Left lung (tissue), 14 donors: ENCODE results near the gene EDA2R. TPM values are rescaled to one million over a fixed set of nuclear protein-coding genes. Genes with fewer than 3 reads are reported as not detected.

Experiments used
- ATAC-seq: fragments of 200-7000 bp; cut with Tn5 transposase; one replicate; pipeline ENCODE4 v1.9.1; 2020; ENCODE audit warnings: moderate library complexity
- DNase-seq, 4 donors: peaks; one replicate each; pipeline ENCODE4 v3.0.0-alpha.2; 2013 to 2020
- H3K27ac ChIP-seq, 2 donors: fragments of 200-600 bp; sonication (generic) in 1 of 2; one replicate each; pipeline versions ENCODE4 v1.5.0 to v1.8.0; 2020 to 2021
- H3K27me3 ChIP-seq, 2 donors: fragments of 200-600 bp; sonication (generic) in 1 of 2; one replicate each; pipeline versions ENCODE4 v1.5.0 to v1.8.0; 2020 to 2021
- H3K36me3 ChIP-seq, 2 donors: fragments of 200-600 bp; sonication (generic) in 1 of 2; one replicate each; pipeline versions ENCODE4 v1.5.0 to v1.8.0; 2020 to 2021
- H3K4me1 ChIP-seq, 2 donors: fragments of 200-600 bp; one replicate each; pipeline ENCODE4 v1.8.0; 2021
- H3K4me3 ChIP-seq, 2 donors: fragments of 200-600 bp; sonication (generic) in 1 of 2; one replicate each; pipeline versions ENCODE4 v1.5.0 to v1.8.0; 2020 to 2021; ENCODE audit warnings: mild to moderate bottlenecking in 1 of 2
- H3K9me3 ChIP-seq, 2 donors: fragments of 200-600 bp; sonication (generic) in 1 of 2; one replicate each; pipeline versions ENCODE4 v1.5.0 to v1.8.0; 2020 to 2021
- intact Hi-C, 2 donors: fragments of 100-400 bp; cut with DNase I; formaldehyde crosslinking; loops; one replicate each; pipeline versions ENCODE4 v1.11.2 to v1.14.2; 2022
- long read RNA-seq, 12 donors: library from polyadenylated mRNA in 2 of 12; unstranded in 2 of 12; transcript quantifications; one replicate each; pipeline ENCODE4 v2.0.0 and lab custom pipeline, GENCODE V29; 2019 to 2026
- polyA plus RNA-seq, 6 donors: library from polyadenylated mRNA; unstranded; fragments of 120-200 nt; gene quantifications; one replicate each; pipeline ENCODE4 v1.2.1, GENCODE V29; 2013; ENCODE audit not compliant: insufficient read length in 6 of 6
- total RNA-seq, 2 donors: library from RNA; stranded (reverse); fragmentation: NEBNext Ultra II Directional; extraction: Animal tissue kit (Norgen Biotek cat#: 25700); gene quantifications; one replicate each; pipeline ENCODE4 v1.2.1, GENCODE V29; 2021
- TF ChIP-seq, protein P1 (sequence below), 2 donors: fragments of 200-600 bp; sonication (generic) in 1 of 2; IDR thresholded peaks; one replicate each; pipeline versions ENCODE4 v1.5.0 to v1.8.0; 2021; ENCODE audit warnings: antibody characterized with exemption in 2 of 2
- donor health status: DM: no; HTN: yes; CAD: no.
- donor health status: DM: no; HTN: no; CAD: no.

The EDA2R gene
- total RNA-seq = 1 to 10 TPM; 2.6 to 7.9 TPM
- polyA plus RNA-seq = 1 to 10 TPM in 3 of 6 donors, under 1 TPM in 3; 0.63 to 1.3 (median 0.97) TPM
- long read RNA-seq, donor 1 = 0 reads
- long read RNA-seq, donor 2 = 0 reads
- long read RNA-seq, donor 3 = 0 reads
- long read RNA-seq, donor 4 = 0 reads
- long read RNA-seq, donor 5 = 0 reads
- long read RNA-seq, donor 6 = 0 reads
- long read RNA-seq, donor 7 = 0 reads
- long read RNA-seq, donor 8 = 0 reads
- long read RNA-seq, donor 9 = 0 reads
- long read RNA-seq, donor 10 = 0 reads
- long read RNA-seq, donor 11 = 0 reads
- long read RNA-seq, donor 12 = 0 reads

DNA sequence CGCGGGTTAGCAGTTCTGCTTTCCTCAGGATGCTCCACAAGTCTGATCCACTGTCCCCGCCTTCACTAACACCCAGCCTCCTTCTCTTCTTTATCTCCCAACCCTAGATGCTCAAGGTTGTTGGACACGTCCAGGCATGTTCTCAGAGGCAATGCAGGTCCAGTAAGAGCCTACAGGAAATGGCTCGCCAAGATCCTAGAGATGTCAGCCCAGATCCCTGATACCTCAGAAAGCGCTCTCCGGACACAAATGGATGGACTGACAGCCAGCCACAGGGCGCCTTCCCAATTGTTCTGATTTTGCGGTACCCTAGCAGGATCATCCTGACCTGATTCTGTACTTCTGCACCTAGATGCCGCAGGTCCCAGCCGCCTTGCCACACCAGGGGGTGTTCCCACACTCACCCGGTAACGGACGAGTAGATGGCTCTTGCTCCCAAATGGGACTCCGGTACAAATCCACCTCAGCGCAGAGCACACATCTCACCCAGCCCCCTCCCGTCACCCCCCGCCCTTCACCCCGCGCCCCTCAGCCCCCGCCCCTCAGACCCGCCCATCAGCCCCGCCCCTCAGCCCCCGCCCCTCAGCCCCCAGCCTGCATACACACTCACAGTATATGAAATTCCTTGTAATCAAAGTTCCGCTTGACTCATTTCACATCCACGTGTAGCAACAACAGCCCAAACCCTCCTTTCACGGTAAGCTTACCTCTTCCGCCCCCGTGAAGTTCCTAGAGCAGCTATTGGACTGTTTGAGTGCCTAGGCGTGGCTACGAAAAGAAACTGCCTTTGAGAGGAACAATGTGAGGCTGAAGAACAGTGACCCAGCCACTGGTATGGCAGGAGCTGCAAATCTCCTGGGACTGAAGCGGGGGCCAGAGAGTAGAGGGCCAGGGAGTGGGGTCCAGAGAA, at the start of gene EDA2R:
TSS of gene EDA2R (minus strand) at position 488 of the 910 bp plus-strand sequence. CDS start 23,058 bp downstream, outside the sequence.
- Histone ChIP-seq H3K36me3 (no peaks in the 10 kb centered on the region), H3K27ac (no peak within 1 kb of the TSS), H3K4me3 (peak within 1 kb of the TSS; percentile 15 to 18), H3K27me3 (no peaks in the 10 kb centered on the region), H3K9me3 (no peaks in the 10 kb centered on the region), H3K4me1 (no peaks in the 10 kb centered on the region)
- ATAC-seq (peak; percentile 93), DNase-seq (peak in 3 of 4 donors; percentile 3 to 42 (median 30))
- TF ChIP-seq, protein P1, sequence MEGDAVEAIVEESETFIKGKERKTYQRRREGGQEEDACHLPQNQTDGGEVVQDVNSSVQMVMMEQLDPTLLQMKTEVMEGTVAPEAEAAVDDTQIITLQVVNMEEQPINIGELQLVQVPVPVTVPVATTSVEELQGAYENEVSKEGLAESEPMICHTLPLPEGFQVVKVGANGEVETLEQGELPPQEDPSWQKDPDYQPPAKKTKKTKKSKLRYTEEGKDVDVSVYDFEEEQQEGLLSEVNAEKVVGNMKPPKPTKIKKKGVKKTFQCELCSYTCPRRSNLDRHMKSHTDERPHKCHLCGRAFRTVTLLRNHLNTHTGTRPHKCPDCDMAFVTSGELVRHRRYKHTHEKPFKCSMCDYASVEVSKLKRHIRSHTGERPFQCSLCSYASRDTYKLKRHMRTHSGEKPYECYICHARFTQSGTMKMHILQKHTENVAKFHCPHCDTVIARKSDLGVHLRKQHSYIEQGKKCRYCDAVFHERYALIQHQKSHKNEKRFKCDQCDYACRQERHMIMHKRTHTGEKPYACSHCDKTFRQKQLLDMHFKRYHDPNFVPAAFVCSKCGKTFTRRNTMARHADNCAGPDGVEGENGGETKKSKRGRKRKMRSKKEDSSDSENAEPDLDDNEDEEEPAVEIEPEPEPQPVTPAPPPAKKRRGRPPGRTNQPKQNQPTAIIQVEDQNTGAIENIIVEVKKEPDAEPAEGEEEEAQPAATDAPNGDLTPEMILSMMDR (IDR thresholded peaks at IDR 0.05) = no peak
- intact Hi-C loops = no loop called here

DNA sequence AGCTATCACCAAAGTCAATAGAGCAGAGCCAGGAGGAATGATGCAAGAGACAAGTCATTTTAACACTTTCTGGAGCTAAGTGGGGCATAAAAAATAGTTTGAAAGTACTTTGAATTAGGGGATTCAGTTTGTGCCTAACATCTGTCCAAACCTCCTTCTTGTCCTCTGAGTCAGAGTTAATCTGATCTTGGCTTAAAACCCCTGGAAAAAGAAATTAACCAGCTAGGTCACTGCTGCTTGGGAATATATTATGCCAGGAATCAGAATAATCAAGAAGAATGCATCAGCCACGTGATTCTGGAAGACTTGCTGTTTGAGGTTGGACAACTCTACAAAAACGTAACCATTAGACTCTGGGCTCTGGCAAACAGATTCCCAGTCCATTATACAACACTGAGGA, 45.3 kb upstream of the EDA2R start:
- DNase-seq (no peak), ATAC-seq (no peak)
- no peak overlapping the region for H3K27ac ChIP-seq
- H3K36me3 ChIP-seq = no peaks in the 10 kb centered on the region
- TF ChIP-seq, protein P1 (IDR thresholded peaks at IDR 0.05) = no peak
- H3K27me3 ChIP-seq = no peaks in the 10 kb centered on the region
- no peak overlapping the region for H3K4me3 ChIP-seq
- intact Hi-C loops = no loop called here
- H3K9me3 ChIP-seq = no peaks in the 10 kb centered on the region
- H3K4me1 ChIP-seq = no peaks in the 10 kb centered on the region

DNA sequence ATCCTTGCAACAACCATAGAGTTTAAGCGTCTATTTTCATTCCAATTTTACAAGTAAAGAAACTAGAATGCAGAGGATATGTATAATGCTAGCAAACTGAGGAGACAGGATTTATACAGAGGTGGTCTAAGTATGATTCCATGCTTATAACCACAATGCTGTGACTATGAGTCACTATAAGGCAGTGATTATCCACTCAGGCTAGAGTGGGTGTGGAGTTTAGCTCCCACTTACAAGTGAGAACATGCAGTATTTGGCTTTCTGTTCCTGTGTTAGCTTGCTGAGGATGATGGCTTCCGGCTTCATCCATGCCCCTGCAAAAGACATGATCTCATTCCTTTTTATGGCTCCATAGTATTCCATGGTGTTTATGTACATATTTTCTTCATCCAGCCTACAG, 41.6 kb upstream of the EDA2R start:
- TF ChIP-seq, protein P1 (IDR thresholded peaks at IDR 0.05) = no peak
- no peak for ATAC-seq
- intact Hi-C loops = no loop called here
- no peaks in the 10 kb centered on the region for H3K36me3 ChIP-seq
- no peak overlapping the region for H3K27ac ChIP-seq
- no peak overlapping the region for H3K4me3 ChIP-seq
- H3K9me3 ChIP-seq = no peaks in the 10 kb centered on the region
- DNase-seq = no peak
- no peaks in the 10 kb centered on the region for H3K27me3 ChIP-seq
- no peaks in the 10 kb centered on the region for H3K4me1 ChIP-seq

GRCh38 chrX:66677430-66677829, 38.6 kb upstream of the EDA2R start:
- intact Hi-C loops = no loop called here
- H3K9me3 ChIP-seq = no peaks in the 10 kb centered on the region
- H3K27ac ChIP-seq = no peak overlapping the region
- TF ChIP-seq, protein P1 (IDR thresholded peaks at IDR 0.05) = no peak
- H3K4me1 ChIP-seq = no peaks in the 10 kb centered on the region
- H3K36me3 ChIP-seq = no peaks in the 10 kb centered on the region
- DNase-seq = no peak
- no peaks in the 10 kb centered on the region for H3K27me3 ChIP-seq
- no peak for ATAC-seq
- H3K4me3 ChIP-seq = no peak overlapping the region

DNA sequence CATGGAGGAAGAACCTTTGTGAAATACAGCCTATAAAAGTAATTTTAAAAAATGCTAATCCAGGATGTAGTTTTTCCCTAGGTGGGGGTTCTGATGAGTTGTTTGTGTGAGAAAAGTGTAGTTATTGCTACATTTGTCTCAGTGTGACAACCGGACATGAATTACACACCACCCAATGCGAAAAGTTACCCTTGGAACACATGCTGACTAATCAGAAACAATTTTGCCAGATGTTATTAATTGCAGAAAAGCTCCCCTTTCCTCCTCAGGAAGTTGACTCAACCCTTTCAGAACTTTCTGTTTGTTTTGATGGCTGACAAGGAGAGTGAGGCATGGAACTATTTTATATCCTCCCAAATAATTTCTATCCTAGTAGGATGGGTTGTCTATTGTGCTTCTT, 38.1 kb upstream of the EDA2R start:
- Histone ChIP-seq H3K4me3 (no peak overlapping the region), H3K9me3 (no peaks in the 10 kb centered on the region), H3K4me1 (no peaks in the 10 kb centered on the region), H3K36me3 (no peaks in the 10 kb centered on the region), H3K27ac (no peak overlapping the region), H3K27me3 (no peaks in the 10 kb centered on the region)
- DNase-seq (no peak), ATAC-seq (no peak)
- TF ChIP-seq, protein P1 (IDR thresholded peaks at IDR 0.05) = no peak
- intact Hi-C loops = no loop called here
